ENCODE measurements around the gene TAS2R30.

TAS2R30 gene

GRCh38 chr12:11147420-11147819, 13.0 kb upstream of the TAS2R30 start:
- Histone ChIP-seq H3K4me3 (replicated peaks; ENCODE audit: low read depth, low read length) (no peak overlapping the region), H3K36me3 (ENCODE audit: control insufficient read depth, insufficient read depth, low read length) (no peaks in the 10 kb centered on the region; the same call in 1 of the 2 replicates), H3K27me3 (replicated peaks; ENCODE audit: control insufficient read depth, insufficient read depth, low read length) (no peaks in the 10 kb centered on the region)
- no peak for TF ChIP-seq CTCF (IDR thresholded peaks at IDR 0.05; ENCODE audit: insufficient read depth, low read length, poor library complexity, severe bottlenecking)
- DNase-seq (ENCODE audit: extremely low read depth, insufficient read length), result no peak

- H3K36me3 ChIP-seq (ENCODE audit: control insufficient read depth, insufficient read depth, low read length), result no peaks in the 10 kb centered on the region; the same call in 1 of the 2 replicates
- no peak for DNase-seq (ENCODE audit: extremely low read depth, insufficient read length)
- no peak overlapping the region for H3K4me3 ChIP-seq (replicated peaks; ENCODE audit: low read depth, low read length)
- H3K27me3 ChIP-seq (replicated peaks; ENCODE audit: control insufficient read depth, insufficient read depth, low read length), result no peaks in the 10 kb centered on the region
- TF ChIP-seq CTCF (IDR thresholded peaks at IDR 0.05; ENCODE audit: insufficient read depth, low read length, poor library complexity, severe bottlenecking), result no peak
Observed at GRCh38 chr12:11144297-11144696, 9.9 kb upstream of the TAS2R30 start.

DNA sequence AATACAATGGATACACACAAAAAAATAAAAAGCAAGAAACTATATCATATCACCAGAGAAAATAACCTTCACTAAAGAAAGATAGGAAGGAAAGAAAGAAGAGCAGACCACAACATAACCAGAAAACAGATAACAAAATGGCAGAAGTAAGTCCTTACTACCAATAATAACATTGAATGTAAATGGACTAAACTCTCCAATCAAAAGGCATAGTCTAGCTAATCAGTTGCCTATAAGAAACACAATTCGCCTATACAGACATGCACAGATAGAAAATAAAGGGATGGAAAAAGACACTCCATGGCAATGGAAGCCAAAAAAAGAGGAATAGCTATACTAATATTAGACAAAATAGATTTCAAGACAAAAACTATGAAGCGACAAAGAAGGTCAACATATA, 8.9 kb upstream of the TAS2R30 start:
- H3K4me3 ChIP-seq (replicated peaks; ENCODE audit: low read depth, low read length), result no peak overlapping the region
- H3K27me3 ChIP-seq (replicated peaks; ENCODE audit: control insufficient read depth, insufficient read depth, low read length), result no peaks in the 10 kb centered on the region
- TF ChIP-seq CTCF (IDR thresholded peaks at IDR 0.05; ENCODE audit: insufficient read depth, low read length, poor library complexity, severe bottlenecking), result no peak
- DNase-seq (ENCODE audit: extremely low read depth, insufficient read length), result no peak
- no peaks in the 10 kb centered on the region; the same call in 1 of the 2 replicates for H3K36me3 ChIP-seq (ENCODE audit: control insufficient read depth, insufficient read depth, low read length)

GRCh38 chr12:11136075-11136474, 1.6 kb upstream of the TAS2R30 start:
- Histone ChIP-seq H3K36me3 (ENCODE audit: control insufficient read depth, insufficient read depth, low read length) (no peaks in the 10 kb centered on the region), H3K4me3 (replicated peaks; ENCODE audit: low read depth, low read length) (no peak overlapping the region), H3K27me3 (replicated peaks; ENCODE audit: control insufficient read depth, insufficient read depth, low read length) (no peaks in the 10 kb centered on the region)
- DNase-seq (ENCODE audit: extremely low read depth, insufficient read length), result no peak
- no peak for TF ChIP-seq CTCF (IDR thresholded peaks at IDR 0.05; ENCODE audit: insufficient read depth, low read length, poor library complexity, severe bottlenecking)

- no peaks in the 10 kb centered on the region for H3K27me3 ChIP-seq (replicated peaks; ENCODE audit: control insufficient read depth, insufficient read depth, low read length)
- TF ChIP-seq CTCF (IDR thresholded peaks at IDR 0.05; ENCODE audit: insufficient read depth, low read length, poor library complexity, severe bottlenecking), result no peak
- H3K4me3 ChIP-seq (replicated peaks; ENCODE audit: low read depth, low read length), result no peak overlapping the region
- peaks cover 1% of the 10 kb centered on the region for H3K36me3 ChIP-seq (ENCODE audit: control insufficient read depth, insufficient read depth, low read length)
- DNase-seq (ENCODE audit: extremely low read depth, insufficient read length), result no peak
Observed at GRCh38 chr12:11133816-11134215, 628 bp downstream of the TAS2R30 start.

- no peak for TF ChIP-seq CTCF (IDR thresholded peaks at IDR 0.05; ENCODE audit: insufficient read depth, low read length, poor library complexity, severe bottlenecking)
- no peak for DNase-seq (ENCODE audit: extremely low read depth, insufficient read length)
- Histone ChIP-seq H3K36me3 (ENCODE audit: control insufficient read depth, insufficient read depth, low read length) (peaks cover 1% of the 10 kb centered on the region), H3K27me3 (replicated peaks; ENCODE audit: control insufficient read depth, insufficient read depth, low read length) (no peaks in the 10 kb centered on the region), H3K4me3 (replicated peaks; ENCODE audit: low read depth, low read length) (no peak overlapping the region)
Observed at GRCh38 chr12:11133162-11133561, 1.3 kb downstream of the TAS2R30 start.

Data from GM06990 (cell line).